ENCODE results near the gene LGALS8. TPM values are rescaled to one million over a fixed set of nuclear protein-coding genes. Genes with fewer than 3 reads are reported as not detected.
"Not testable (repeated sequence)": the region's sequence is repeated elsewhere in the genome, so short reads cannot be mapped to it uniquely, and the experiment has no call there.

Gene LGALS8
- 50.6 and 72.4 TPM in 2 replicates for polyA plus RNA-seq (2011; rRNA removed)
- 26.8 and 30.4 TPM in 2 replicates for polyA minus RNA-seq (2011; rRNA and poly(A)+ RNA removed)

DNA sequence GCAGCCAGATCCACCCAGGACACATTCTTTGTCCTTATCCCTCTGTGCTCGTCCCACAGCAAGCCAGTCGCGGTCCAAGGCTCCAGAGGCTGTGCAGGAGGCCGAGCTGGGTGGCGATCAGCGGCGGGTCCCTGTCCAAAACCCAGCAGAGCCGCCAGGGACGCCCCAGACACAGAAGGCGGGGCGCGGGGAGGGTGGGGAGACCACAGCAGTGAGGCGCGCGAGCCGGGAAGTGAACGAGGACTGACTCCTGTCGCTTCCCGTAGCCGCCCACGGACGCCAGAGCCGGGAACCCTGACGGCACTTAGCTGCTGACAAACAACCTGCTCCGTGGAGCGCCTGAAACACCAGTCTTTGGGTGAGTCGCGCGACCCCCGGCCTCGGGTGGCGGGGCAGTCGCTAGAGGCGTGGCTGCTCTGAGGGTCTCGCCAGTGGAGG lies at the start of gene LGALS8:
TSS of gene LGALS8 (plus strand) at position 279 of the 438 bp plus-strand sequence. CDS start 2,089 bp downstream, outside the sequence.
- TF ChIP-seq, protein P1, sequence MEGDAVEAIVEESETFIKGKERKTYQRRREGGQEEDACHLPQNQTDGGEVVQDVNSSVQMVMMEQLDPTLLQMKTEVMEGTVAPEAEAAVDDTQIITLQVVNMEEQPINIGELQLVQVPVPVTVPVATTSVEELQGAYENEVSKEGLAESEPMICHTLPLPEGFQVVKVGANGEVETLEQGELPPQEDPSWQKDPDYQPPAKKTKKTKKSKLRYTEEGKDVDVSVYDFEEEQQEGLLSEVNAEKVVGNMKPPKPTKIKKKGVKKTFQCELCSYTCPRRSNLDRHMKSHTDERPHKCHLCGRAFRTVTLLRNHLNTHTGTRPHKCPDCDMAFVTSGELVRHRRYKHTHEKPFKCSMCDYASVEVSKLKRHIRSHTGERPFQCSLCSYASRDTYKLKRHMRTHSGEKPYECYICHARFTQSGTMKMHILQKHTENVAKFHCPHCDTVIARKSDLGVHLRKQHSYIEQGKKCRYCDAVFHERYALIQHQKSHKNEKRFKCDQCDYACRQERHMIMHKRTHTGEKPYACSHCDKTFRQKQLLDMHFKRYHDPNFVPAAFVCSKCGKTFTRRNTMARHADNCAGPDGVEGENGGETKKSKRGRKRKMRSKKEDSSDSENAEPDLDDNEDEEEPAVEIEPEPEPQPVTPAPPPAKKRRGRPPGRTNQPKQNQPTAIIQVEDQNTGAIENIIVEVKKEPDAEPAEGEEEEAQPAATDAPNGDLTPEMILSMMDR (IDR thresholded peaks at IDR 0.05; ENCODE audit: insufficient read depth, low read depth, low read length) = peak; percentile 34
- ChIA-PET CTCF (interaction anchor here (1.3 kb wide), 1 partner anchor 11 kb away, joined by 3 read pairs; no protein-coding TSS in a partner anchor), POLR2A (interaction anchor here (0.6 kb wide), 1 partner anchor 17 kb away, joined by 3 read pairs; no protein-coding TSS in a partner anchor)
- Histone ChIP-seq H3K27me3 (ENCODE audit: control insufficient read depth, insufficient read depth, low read length) (no peaks in the 10 kb centered on the region), H3K4me3 (ENCODE audit: low read depth, low read length) (peak within 1 kb of the TSS; percentile 83), H3K36me3 (ENCODE audit: control insufficient read depth, insufficient read depth, low read length) (peaks cover 1% of the 10 kb centered on the region; the same call in 1 of the 2 replicates)
- DNase-seq (ENCODE audit: low read depth) = peak; percentile 32

DNA sequence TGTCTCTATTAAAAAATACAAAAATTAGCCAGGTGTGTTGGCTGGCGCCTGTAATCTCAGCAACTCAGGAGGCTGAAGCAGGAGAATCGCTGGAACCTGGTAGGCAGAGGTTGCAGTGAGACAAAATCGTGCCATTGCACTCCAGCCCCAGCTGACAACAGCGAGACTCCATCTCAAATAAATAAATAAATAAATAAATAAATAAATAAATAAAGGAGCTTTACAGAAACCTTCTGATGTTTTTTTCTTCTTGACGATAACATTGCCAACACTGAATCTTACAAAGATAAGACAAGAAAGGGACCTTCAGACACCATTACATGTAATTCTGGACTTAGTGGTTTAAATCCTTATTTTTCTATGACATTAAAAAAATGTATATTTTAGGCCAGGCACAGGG lies 47.8 kb upstream of the LGALS8 start:
- POLR2A ChIA-PET = no interaction called here
- CTCF ChIA-PET = interaction anchor here (0.7 kb wide), 1 partner anchor 373 kb away, joined by 3 read pairs; no protein-coding TSS in a partner anchor
- Histone ChIP-seq H3K36me3 (ENCODE audit: control insufficient read depth, insufficient read depth, low read length) (no peaks in the 10 kb centered on the region), H3K27me3 (ENCODE audit: control insufficient read depth, insufficient read depth, low read length) (0 out of 2 replicates have a peak, but pooled peaks cover 2% of the 10 kb centered on the region), H3K4me3 (ENCODE audit: low read depth, low read length) (no peak overlapping the region)
- TF ChIP-seq, protein P1 (IDR thresholded peaks at IDR 0.05; ENCODE audit: insufficient read depth, low read depth, low read length) = no peak
- DNase-seq (ENCODE audit: low read depth) = no peak

DNA sequence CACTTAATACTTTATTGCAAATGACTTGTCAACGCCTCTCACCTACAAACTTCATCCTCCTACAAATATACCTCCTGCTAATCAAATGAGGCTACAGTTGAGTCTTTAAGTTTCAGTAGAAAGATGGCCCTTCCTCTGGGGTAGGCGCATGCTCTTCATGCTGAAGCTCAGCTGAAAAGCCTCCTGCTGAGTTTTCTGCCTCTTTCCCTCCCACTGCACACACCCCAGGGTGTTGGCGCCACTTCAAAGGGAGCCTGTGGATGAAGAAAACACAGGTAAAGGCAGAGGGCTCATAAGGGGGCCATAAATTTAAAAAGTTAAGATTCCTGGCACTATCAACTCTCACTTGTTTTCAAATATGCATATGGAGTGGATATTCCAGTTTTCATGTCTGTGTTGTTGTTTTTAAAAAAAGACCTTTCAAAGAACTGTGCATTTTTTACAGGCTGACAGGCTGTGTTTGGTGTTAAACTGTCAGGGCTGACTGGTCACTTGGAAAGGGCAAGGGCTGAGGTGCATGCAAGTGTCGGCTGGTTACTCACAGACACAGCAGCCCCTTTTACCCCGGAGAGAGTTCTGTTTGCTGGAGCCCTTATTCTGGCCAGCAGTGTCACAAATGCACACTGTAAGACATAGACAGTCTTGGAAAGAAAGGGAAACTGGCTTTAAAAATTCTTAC lies 42.9 kb upstream of the LGALS8 start:
- TF ChIP-seq, protein P1 (IDR thresholded peaks at IDR 0.05; ENCODE audit: insufficient read depth, low read depth, low read length) = no peak
- no peak for DNase-seq (ENCODE audit: low read depth)
- POLR2A ChIA-PET = no interaction called here
- H3K4me3 ChIP-seq (ENCODE audit: low read depth, low read length) = no peak overlapping the region
- no peaks in the 10 kb centered on the region for H3K36me3 ChIP-seq (ENCODE audit: control insufficient read depth, insufficient read depth, low read length)
- no peaks in the 10 kb centered on the region for H3K27me3 ChIP-seq (ENCODE audit: control insufficient read depth, insufficient read depth, low read length)
- CTCF ChIA-PET = no interaction called here

DNA sequence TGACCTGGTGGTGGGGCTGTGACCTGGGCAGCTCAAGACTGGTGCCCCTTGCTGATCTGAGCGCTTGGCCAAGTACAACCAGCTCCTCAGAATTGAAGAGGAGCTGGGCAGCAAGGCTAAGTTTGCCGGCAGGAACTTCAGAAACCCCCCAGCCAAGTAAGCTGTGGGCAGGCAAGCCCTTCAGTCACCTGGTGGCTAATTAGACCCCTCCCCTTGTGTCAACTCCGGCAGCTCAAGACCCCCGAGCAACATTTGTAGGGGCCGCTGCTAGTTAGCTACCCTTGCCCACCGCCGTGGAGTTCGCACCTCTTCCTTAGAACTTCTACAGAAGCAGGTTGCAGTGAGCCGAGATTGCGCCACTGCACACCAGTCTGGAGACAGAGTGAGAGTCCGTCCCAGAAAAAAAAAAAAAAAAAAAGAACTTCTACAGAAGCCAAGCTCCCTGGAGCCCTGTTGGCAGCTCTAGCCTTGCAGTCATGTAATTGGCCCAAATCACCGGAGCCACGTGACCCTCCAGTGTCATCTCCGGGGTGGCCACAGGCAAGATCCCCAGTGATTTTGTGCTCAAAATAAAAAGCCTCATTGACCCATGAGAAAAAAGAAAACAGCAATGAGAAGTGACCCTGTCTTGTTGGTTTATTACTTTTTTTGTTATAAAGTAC lies 39.3 kb upstream of the LGALS8 start:
- H3K36me3 ChIP-seq (ENCODE audit: control insufficient read depth, insufficient read depth, low read length) = no peaks in the 10 kb centered on the region
- H3K4me3 ChIP-seq (ENCODE audit: low read depth, low read length) = no peak overlapping the region
- no peak for DNase-seq (ENCODE audit: low read depth)
- TF ChIP-seq, protein P1 (IDR thresholded peaks at IDR 0.05; ENCODE audit: insufficient read depth, low read depth, low read length) = no peak
- POLR2A ChIA-PET = no interaction called here
- H3K27me3 ChIP-seq (ENCODE audit: control insufficient read depth, insufficient read depth, low read length) = no peaks in the 10 kb centered on the region
- CTCF ChIA-PET = interaction anchor here (0.8 kb wide), 1 partner anchor 374 kb away, joined by 3 read pairs; no protein-coding TSS in a partner anchor

DNA sequence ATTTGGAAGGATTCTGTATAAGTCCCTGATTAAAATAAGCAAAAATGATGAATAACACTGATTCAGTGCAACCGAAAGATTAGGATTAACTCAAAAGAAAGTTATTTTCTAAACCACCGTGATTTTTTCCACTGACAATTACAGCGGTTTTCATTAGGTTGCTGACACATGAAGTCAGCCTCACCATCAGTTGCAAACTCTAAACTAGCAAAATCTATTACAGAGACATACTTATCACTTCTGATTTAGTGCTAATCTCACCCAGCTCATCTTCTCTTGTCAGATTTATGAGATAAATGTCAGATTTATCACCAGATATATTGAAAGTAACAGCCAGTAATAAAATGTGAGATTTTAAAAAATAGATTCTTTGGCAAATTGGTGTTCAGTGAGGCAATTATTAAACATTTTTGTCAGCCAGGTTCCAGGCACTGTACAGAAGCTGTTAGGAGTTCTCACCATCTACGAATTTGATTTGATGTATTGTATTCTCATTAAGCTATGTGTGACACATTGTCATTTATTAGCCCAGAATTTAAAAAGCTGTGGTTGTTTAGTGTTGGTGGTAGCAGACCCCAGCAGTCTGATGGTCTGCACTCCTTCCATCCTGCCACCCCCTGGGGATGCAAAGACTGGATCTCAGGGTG lies 37.3 kb upstream of the LGALS8 start:
- Histone ChIP-seq H3K36me3 (ENCODE audit: control insufficient read depth, insufficient read depth, low read length) (no peaks in the 10 kb centered on the region), H3K4me3 (ENCODE audit: low read depth, low read length) (no peak overlapping the region), H3K27me3 (ENCODE audit: control insufficient read depth, insufficient read depth, low read length) (no peaks in the 10 kb centered on the region)
- no peak for DNase-seq (ENCODE audit: low read depth)
- TF ChIP-seq, protein P1 (IDR thresholded peaks at IDR 0.05; ENCODE audit: insufficient read depth, low read depth, low read length) = no peak
- ChIA-PET CTCF (no interaction called here), POLR2A (no interaction called here)

DNA sequence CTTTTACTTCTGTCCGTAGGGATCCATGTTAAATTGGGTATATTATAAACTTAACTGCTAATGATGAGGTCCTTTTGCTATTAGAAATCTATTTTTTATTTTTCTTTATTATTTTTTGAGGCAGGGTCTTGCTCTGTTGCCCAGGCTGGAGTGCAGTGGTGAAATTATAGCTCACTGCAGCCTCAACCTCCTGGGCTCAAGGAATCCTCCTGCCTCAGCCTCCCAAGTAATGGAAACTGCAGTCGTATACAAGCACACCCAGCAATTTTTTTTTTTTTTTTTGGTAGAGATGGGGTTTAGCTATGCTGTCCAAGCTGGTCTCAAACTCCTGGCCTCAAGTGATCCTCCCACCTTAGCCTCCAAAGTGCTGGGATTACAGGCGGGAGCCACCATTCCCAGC lies 34.6 kb upstream of the LGALS8 start:
- H3K36me3 ChIP-seq (ENCODE audit: control insufficient read depth, insufficient read depth, low read length); DNase-seq (ENCODE audit: low read depth); H3K4me3 ChIP-seq (ENCODE audit: low read depth, low read length); H3K27me3 ChIP-seq (ENCODE audit: control insufficient read depth, insufficient read depth, low read length); POLR2A ChIA-PET: not testable (repeated sequence)
- CTCF ChIA-PET = interaction anchor here (0.6 to 5.8 kb wide), 7 partner anchors 16 to 906 kb away, joined by 3 to 40 read pairs (median 3); no protein-coding TSS in a partner anchor

Data from BJ (cell line).